ENCODE results near the gene GRIN2A. TPM values are rescaled to one million over a fixed set of nuclear protein-coding genes. Genes with fewer than 3 reads are reported as not detected.

Gene GRIN2A
- total RNA-seq, 1 experiment from 2014 or later, result not detected

DNA sequence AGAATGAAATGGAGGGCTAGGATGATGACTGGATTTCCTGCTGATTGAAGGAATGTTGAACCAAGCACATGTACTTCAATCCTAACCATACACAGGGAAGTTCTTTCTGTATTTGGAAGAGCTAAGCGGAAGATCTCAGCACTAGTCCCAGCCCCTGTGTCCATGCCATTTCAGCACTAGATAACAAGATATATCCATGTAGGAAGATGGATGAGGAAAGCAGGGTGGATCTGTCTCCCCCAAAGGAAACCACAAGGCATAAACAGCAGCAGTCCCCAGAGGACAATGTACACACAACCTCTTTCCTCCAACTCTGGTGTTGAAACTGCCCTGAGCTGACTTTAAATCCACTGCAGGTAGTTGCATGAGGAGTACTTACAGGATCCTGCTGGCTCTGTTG lies 75.1 kb downstream of the GRIN2A start:
- Mint-ChIP-seq H3K27ac (ENCODE audit: low read depth, unreplicated experiment) (no peak overlapping the region), H3K27me3 (ENCODE audit: insufficient read depth, unreplicated experiment) (no peaks in the 10 kb centered on the region), H3K4me1 (ENCODE audit: insufficient read depth, unreplicated experiment) (no peaks in the 10 kb centered on the region), H3K4me3 (ENCODE audit: unreplicated experiment) (no peak overlapping the region), H3K36me3 (ENCODE audit: insufficient read depth, unreplicated experiment) (no peaks in the 10 kb centered on the region), H3K9me3 (ENCODE audit: unreplicated experiment) (peaks cover 50% of the 10 kb centered on the region)
- POLR2A ChIA-PET, result no interaction called here
- CTCF ChIA-PET, result interaction anchor here (0.6 kb wide), 1 partner anchor 21 kb away, joined by 3 read pairs; no protein-coding TSS in a partner anchor
- intact Hi-C loops (cut with micrococcal nuclease), result no loop called here
- TF ChIP-seq, protein P1, sequence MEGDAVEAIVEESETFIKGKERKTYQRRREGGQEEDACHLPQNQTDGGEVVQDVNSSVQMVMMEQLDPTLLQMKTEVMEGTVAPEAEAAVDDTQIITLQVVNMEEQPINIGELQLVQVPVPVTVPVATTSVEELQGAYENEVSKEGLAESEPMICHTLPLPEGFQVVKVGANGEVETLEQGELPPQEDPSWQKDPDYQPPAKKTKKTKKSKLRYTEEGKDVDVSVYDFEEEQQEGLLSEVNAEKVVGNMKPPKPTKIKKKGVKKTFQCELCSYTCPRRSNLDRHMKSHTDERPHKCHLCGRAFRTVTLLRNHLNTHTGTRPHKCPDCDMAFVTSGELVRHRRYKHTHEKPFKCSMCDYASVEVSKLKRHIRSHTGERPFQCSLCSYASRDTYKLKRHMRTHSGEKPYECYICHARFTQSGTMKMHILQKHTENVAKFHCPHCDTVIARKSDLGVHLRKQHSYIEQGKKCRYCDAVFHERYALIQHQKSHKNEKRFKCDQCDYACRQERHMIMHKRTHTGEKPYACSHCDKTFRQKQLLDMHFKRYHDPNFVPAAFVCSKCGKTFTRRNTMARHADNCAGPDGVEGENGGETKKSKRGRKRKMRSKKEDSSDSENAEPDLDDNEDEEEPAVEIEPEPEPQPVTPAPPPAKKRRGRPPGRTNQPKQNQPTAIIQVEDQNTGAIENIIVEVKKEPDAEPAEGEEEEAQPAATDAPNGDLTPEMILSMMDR (IDR thresholded peaks at IDR 0.05; ENCODE audit: unreplicated experiment), result no peak
- no peak for DNase-seq (ENCODE audit: unreplicated experiment)
- BruUV-seq (replicated peaks), result no TSS peak

DNA sequence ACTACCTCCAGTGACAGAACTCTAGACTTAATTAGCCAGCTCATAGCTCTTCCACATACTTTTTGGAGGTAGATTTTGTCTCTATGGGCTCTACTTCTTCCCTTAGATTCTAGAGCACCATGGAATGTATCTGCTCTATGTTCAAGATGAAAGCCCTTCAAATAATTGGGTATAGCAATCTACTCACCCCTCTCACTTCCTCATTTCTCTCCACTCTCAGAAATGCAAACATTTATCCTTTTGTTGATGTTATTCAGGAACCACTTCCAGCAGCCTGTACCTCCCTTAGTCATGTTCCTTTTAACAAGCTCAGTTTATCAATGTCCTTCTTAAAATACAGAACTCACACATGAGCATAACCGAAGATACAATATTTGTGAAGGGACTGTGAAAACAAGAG lies 78.5 kb downstream of the GRIN2A start:
- Mint-ChIP-seq H3K9me3 (ENCODE audit: unreplicated experiment) (peaks cover 42% of the 10 kb centered on the region), H3K4me3 (ENCODE audit: unreplicated experiment) (no peak overlapping the region), H3K4me1 (ENCODE audit: insufficient read depth, unreplicated experiment) (no peaks in the 10 kb centered on the region), H3K27me3 (ENCODE audit: insufficient read depth, unreplicated experiment) (no peaks in the 10 kb centered on the region), H3K27ac (ENCODE audit: low read depth, unreplicated experiment) (no peak overlapping the region), H3K36me3 (ENCODE audit: insufficient read depth, unreplicated experiment) (no peaks in the 10 kb centered on the region)
- POLR2A ChIA-PET, result no interaction called here
- TF ChIP-seq, protein P1 (IDR thresholded peaks at IDR 0.05; ENCODE audit: unreplicated experiment), result no peak
- CTCF ChIA-PET, result no interaction called here
- no peak for DNase-seq (ENCODE audit: unreplicated experiment)
- intact Hi-C loops (cut with micrococcal nuclease), result no loop called here
- BruUV-seq (replicated peaks), result no TSS peak

DNA sequence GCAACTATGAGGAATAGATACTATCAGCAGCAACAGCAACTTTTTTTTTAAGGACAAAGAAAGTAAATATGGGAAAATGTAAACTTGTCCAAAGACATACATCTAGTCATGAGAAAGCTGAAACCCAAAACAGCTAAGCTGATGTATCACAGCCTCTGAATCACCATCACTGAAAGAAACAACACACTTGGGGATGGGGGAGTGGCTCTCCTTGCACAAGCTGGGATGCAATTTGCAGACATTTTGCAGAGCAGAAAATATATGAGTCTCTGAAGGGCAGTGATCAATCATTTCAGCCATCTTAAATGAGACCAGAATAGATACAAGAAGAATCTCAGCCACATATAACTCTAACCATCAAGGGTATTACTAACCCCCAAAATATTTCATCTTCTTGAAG lies 79.1 kb downstream of the GRIN2A start:
- DNase-seq (ENCODE audit: unreplicated experiment), result no peak
- no peaks in the 10 kb centered on the region for H3K4me1 Mint-ChIP-seq (ENCODE audit: insufficient read depth, unreplicated experiment)
- H3K9me3 Mint-ChIP-seq (ENCODE audit: unreplicated experiment), result peaks cover 38% of the 10 kb centered on the region
- TF ChIP-seq, protein P1 (IDR thresholded peaks at IDR 0.05; ENCODE audit: unreplicated experiment), result no peak
- H3K27ac Mint-ChIP-seq (ENCODE audit: low read depth, unreplicated experiment), result no peak overlapping the region
- ChIA-PET POLR2A (no interaction called here), CTCF (no interaction called here)
- no peaks in the 10 kb centered on the region for H3K27me3 Mint-ChIP-seq (ENCODE audit: insufficient read depth, unreplicated experiment)
- no peak overlapping the region for H3K4me3 Mint-ChIP-seq (ENCODE audit: unreplicated experiment)
- no peaks in the 10 kb centered on the region for H3K36me3 Mint-ChIP-seq (ENCODE audit: insufficient read depth, unreplicated experiment)
- intact Hi-C loops (cut with micrococcal nuclease), result no loop called here
- BruUV-seq (replicated peaks), result no TSS peak

DNA sequence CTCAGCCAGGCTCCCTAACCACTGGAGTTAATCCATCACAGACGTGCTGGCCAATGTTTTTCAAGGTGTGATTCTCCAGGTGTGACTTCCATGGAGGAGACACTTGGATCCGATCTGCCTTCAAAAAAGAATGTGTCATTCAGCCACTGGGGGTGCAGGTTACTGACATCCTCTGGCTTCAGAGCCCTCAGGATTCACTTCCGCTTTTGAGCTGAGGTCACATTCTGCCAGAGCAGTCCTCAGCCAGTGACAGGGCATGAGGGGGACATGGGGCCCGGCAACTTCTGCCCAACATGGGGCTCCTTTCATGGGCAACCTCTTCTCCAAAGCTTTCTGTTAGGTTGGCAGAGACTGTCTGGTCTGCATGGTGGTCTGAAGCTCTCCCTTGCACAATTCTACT lies 81.4 kb downstream of the GRIN2A start:
- TF ChIP-seq, protein P1 (IDR thresholded peaks at IDR 0.05; ENCODE audit: unreplicated experiment), result no peak
- Mint-ChIP-seq H3K27me3 (ENCODE audit: insufficient read depth, unreplicated experiment) (no peaks in the 10 kb centered on the region), H3K4me1 (ENCODE audit: insufficient read depth, unreplicated experiment) (no peaks in the 10 kb centered on the region), H3K9me3 (ENCODE audit: unreplicated experiment) (peaks cover 46% of the 10 kb centered on the region), H3K36me3 (ENCODE audit: insufficient read depth, unreplicated experiment) (no peaks in the 10 kb centered on the region), H3K4me3 (ENCODE audit: unreplicated experiment) (no peak overlapping the region), H3K27ac (ENCODE audit: low read depth, unreplicated experiment) (no peak overlapping the region)
- POLR2A ChIA-PET, result no interaction called here
- intact Hi-C loops (cut with micrococcal nuclease), result no loop called here
- DNase-seq (ENCODE audit: unreplicated experiment), result no peak
- CTCF ChIA-PET, result interaction anchor here (0.6 kb wide), 1 partner anchor 391 kb away, joined by 4 read pairs; no protein-coding TSS in a partner anchor
- BruUV-seq (replicated peaks), result no TSS peak

Measured in MCF 10A (cell line).